GM19025 (cell line): ENCODE data around the gene NDP.

Experiments
- ATAC-seq: cut with Tn5 transposase; IDR thresholded peaks from one replicate; pipeline ENCODE4 v1.9.1; 2021; ENCODE audit warnings: mild to moderate bottlenecking, low read depth, moderate library complexity; ENCODE audit not compliant: unreplicated experiment

The NDP gene

GRCh38 chrX:43973249-43974099 is at the start of gene NDP:
Gene NDP (minus strand): TSS chrX:43973390. CDS start chrX:43958645, 14,745 bp downstream.
- ATAC-seq: no peak

GRCh38 chrX:44022964-44023363 is 49.8 kb upstream of the NDP start:
- ATAC-seq: no peak

GRCh38 chrX:44020693-44021092 is 47.5 kb upstream of the NDP start:
- no peak for ATAC-seq

GRCh38 chrX:44019911-44020310 is 46.7 kb upstream of the NDP start:
- ATAC-seq: no peak

- no peak for ATAC-seq
Observed at GRCh38 chrX:44017676-44018075, 44.5 kb upstream of the NDP start.

- no peak for ATAC-seq
Observed at GRCh38 chrX:44016906-44017305, 43.7 kb upstream of the NDP start.

GRCh38 chrX:44012484-44013096 is 39.4 kb upstream of the NDP start:
- ATAC-seq: no peak

GRCh38 chrX:44011506-44011905 is 38.3 kb upstream of the NDP start:
- no peak for ATAC-seq

- ATAC-seq: no peak
Observed at GRCh38 chrX:44010626-44011025, 37.4 kb upstream of the NDP start.

GRCh38 chrX:44006081-44006480 is 32.9 kb upstream of the NDP start:
- no peak for ATAC-seq

- no peak for ATAC-seq
Observed at GRCh38 chrX:44003975-44004374, 30.8 kb upstream of the NDP start.

GRCh38 chrX:44002567-44002966 is 29.4 kb upstream of the NDP start:
- no peak for ATAC-seq

GRCh38 chrX:43998374-43998773 is 25.2 kb upstream of the NDP start:
- ATAC-seq: no peak

GRCh38 chrX:43996491-43996890 is 23.3 kb upstream of the NDP start:
- no peak for ATAC-seq

- ATAC-seq: no peak
Observed at GRCh38 chrX:43986083-43986482, 12.9 kb upstream of the NDP start.

GRCh38 chrX:43985511-43985910 is 12.3 kb upstream of the NDP start:
- ATAC-seq: no peak

GRCh38 chrX:43978226-43978625 is 5.0 kb upstream of the NDP start:
- ATAC-seq: no peak

GRCh38 chrX:43976205-43976604 is 3.0 kb upstream of the NDP start:
- no peak for ATAC-seq

GRCh38 chrX:43975796-43976195 is 2.6 kb upstream of the NDP start:
- no peak for ATAC-seq

GRCh38 chrX:43974741-43975465 is 1.7 kb upstream of the NDP start:
- ATAC-seq: no peak

- ATAC-seq: no peak
Observed at GRCh38 chrX:43974100-43974475, 898 bp upstream of the NDP start.
